ENCODE results near the gene GCSAM. TPM values are rescaled to one million over a fixed set of nuclear protein-coding genes. Genes with fewer than 3 reads are reported as not detected.

GCSAM gene
- total and polyA plus RNA-seq, 8 donors = 0.20 to 2.7 (median 2.1) TPM

DNA sequence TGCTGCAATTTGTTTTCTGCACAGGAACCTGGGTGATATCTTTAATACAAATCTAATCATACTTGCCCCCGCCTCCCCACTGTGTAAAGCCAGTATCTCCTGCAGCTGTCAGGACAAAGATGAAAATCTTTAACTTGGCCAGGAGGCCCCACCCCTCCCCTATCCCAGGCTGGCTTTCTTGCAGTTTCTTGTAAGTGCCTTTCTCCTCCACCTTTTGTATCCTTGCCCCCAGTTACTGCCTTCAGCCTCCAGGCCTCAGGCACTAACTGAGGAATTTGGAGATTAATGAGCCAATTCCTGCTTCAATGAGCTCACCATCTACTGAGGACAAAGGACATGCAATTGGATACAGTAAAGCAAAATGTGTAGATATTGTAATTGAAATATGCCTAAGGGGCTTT, 6.5 kb downstream of the GCSAM start:
- peaks cover 0 to 7% of the 10 kb centered on the region in 2 donors for H3K4me1 ChIP-seq
- intact Hi-C loops (cut with DNase I) = no loop called here
- H3K36me3 ChIP-seq = peaks cover 0 to 12% of the 10 kb centered on the region in 2 donors
- DNase-seq (no peak), ATAC-seq (no peak)
- H3K27me3 ChIP-seq = no peaks in the 10 kb centered on the region
- H3K9me3 ChIP-seq = no peaks in the 10 kb centered on the region
- TF ChIP-seq, protein P1, sequence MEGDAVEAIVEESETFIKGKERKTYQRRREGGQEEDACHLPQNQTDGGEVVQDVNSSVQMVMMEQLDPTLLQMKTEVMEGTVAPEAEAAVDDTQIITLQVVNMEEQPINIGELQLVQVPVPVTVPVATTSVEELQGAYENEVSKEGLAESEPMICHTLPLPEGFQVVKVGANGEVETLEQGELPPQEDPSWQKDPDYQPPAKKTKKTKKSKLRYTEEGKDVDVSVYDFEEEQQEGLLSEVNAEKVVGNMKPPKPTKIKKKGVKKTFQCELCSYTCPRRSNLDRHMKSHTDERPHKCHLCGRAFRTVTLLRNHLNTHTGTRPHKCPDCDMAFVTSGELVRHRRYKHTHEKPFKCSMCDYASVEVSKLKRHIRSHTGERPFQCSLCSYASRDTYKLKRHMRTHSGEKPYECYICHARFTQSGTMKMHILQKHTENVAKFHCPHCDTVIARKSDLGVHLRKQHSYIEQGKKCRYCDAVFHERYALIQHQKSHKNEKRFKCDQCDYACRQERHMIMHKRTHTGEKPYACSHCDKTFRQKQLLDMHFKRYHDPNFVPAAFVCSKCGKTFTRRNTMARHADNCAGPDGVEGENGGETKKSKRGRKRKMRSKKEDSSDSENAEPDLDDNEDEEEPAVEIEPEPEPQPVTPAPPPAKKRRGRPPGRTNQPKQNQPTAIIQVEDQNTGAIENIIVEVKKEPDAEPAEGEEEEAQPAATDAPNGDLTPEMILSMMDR (IDR thresholded peaks at IDR 0.05) = no peak
- H3K4me3 ChIP-seq = no peak overlapping the region
- no peak overlapping the region for H3K27ac ChIP-seq

DNA sequence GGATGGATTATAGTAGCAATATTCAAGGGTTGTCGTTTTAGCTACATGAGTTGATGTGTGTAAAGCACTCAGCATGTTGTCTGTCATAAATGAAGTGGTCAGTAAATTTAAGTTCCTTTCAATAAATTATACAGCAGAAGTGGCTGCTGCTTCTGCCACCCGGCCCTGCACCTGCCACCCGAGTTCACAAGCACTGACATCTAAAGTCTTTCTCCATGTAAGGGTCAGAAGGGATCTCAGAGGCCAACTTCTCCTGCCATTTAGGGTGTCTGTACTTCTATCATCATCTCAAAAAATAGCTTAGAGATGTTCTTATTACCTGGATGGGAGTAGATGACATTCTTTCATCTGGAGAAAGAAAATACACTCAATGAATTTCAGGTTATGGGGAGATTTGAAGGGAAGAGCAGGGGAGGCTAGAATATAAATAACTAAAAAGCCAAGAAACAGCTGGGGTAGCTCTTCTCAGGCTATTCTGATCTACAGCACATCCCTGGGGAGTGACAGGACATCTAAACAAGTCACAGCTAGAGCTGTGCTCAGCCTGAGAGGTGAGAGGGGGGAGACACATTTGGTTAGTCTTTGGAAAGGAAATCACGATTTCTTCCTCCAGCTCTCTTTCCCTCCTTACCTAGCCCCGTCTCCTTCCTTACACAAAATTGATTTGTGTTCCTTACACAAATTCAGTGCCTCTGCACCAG, 8.0 kb downstream of the GCSAM start:
- TF ChIP-seq, protein P1 (IDR thresholded peaks at IDR 0.05) = no peak
- ATAC-seq (no peak), DNase-seq (no peak)
- intact Hi-C loops (cut with DNase I) = no loop called here
- H3K4me3 ChIP-seq = no peak overlapping the region
- H3K36me3 ChIP-seq = peaks cover 0 to 12% of the 10 kb centered on the region in 2 donors
- no peak overlapping the region for H3K27ac ChIP-seq
- no peaks in the 10 kb centered on the region for H3K27me3 ChIP-seq
- H3K4me1 ChIP-seq = peaks cover 0 to 7% of the 10 kb centered on the region in 2 donors
- no peaks in the 10 kb centered on the region for H3K9me3 ChIP-seq

DNA sequence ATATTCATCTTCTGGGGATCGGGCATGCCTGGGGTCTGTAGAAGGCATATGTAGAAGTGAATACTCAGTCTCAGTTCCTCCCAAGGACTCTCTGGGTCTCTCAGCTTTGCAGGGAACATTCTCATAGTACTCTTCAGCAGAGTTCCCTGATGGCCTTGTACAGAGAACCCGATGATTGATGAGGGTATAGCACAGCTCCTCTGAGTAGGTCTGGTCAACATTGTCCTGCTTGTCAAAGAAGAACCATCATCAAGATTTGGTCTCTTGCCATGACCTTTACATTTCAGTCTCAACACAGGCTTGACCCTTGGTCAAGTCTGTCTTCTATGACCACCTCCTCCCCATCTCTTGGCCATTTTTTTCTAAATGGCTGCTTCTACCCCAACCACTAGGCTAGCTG, 9.5 kb downstream of the GCSAM start:
- intact Hi-C loops (cut with DNase I) = no loop called here
- DNase-seq (no peak), ATAC-seq (no peak)
- Histone ChIP-seq H3K27me3 (no peaks in the 10 kb centered on the region), H3K27ac (no peak overlapping the region), H3K4me3 (no peak overlapping the region), H3K4me1 (peaks cover 0 to 7% of the 10 kb centered on the region in 2 donors), H3K9me3 (no peaks in the 10 kb centered on the region), H3K36me3 (peaks cover 0 to 12% of the 10 kb centered on the region in 2 donors)
- TF ChIP-seq, protein P1 (IDR thresholded peaks at IDR 0.05) = no peak

DNA sequence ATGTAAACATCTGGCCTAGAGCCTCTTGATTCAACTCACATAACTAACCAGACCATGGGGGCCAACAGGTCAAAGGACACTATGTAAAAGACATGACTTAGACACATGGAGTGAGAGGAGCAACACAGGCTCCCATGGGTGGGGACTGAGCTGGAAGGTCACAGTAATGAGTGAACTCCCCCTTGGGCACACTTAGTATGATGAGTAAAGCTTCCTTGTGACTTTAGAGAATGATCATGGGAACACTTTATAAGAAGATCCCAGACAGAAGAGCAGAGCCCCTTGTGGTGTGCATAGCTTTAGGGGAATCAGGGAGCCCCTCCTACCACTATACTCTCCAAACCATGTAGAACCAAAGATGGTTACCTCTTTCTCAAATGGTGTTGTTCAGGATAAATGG, 10.2 kb downstream of the GCSAM start:
- Histone ChIP-seq H3K36me3 (peaks cover 0 to 12% of the 10 kb centered on the region in 2 donors), H3K9me3 (no peaks in the 10 kb centered on the region), H3K27me3 (no peaks in the 10 kb centered on the region), H3K4me3 (no peak overlapping the region), H3K4me1 (peaks cover 0 to 10% of the 10 kb centered on the region in 2 donors), H3K27ac (no peak overlapping the region)
- TF ChIP-seq, protein P1 (IDR thresholded peaks at IDR 0.05) = no peak
- ATAC-seq (no peak), DNase-seq (no peak)
- intact Hi-C loops (cut with DNase I) = no loop called here

DNA sequence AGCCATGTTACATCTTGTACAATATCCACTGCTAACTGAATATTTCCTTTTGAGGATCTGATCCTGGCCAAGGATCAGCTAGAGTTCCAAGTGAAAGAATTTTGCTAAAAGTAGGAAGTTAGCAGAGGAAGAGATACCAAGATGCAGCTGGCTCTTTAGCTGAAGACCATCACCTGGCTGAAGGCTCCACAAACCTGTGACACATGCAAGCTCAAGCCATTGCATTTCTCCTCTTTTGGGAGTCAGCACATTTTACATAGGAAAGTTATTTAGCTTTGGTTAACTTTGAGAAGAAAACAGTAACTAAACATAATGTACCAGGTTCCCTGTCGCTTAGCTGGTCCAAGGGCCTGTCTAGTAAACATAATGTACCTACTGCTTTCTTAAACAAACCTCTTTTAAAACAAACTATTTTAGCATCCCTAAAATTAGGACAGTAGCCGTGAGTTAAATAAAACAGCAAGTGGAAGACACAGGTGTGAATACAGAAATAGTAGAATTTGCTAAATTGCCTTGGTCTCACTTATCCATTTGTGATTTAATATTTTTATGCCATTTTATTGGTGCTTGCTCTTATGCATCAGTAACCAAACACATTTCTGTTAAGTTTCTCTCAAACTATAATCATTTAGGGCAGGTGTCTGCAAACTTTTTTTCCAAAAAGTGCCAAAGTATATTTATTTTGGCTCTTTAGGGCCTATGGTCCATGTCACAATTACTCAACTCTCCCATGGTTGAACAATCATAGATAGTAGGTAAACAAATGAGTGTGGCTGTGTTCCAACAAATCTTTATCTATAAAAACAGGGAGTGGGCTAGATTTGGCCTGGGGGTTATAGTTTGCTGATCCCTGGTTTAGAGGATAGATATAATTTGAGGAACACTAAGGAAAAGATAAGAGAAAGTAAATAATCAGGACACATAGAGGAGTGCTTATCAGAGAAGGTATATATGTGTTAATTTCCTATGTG, 11.2 kb downstream of the GCSAM start:
- intact Hi-C loops (cut with DNase I) = no loop called here
- Histone ChIP-seq H3K36me3 (peaks cover 0 to 12% of the 10 kb centered on the region in 2 donors), H3K4me3 (no peak overlapping the region), H3K27ac (no peak overlapping the region), H3K9me3 (no peaks in the 10 kb centered on the region), H3K27me3 (no peaks in the 10 kb centered on the region), H3K4me1 (peaks cover 0 to 10% of the 10 kb centered on the region in 2 donors)
- TF ChIP-seq, protein P1 (IDR thresholded peaks at IDR 0.05) = no peak
- DNase-seq (no peak), ATAC-seq (no peak)
